Skeletal muscle tissue (tissue), 4 donors: ENCODE results near the gene C9orf50. TPM values are rescaled to one million over a fixed set of nuclear protein-coding genes. Genes with fewer than 3 reads are reported as not detected.
"Not testable (repeated sequence)": the region's sequence is repeated elsewhere in the genome, so short reads cannot be mapped to it uniquely, and the experiment has no call there.

ENCODE experiments used
- H3K27ac ChIP-seq: one replicate; pipeline ENCODE4 v1.7.0; 2013; ENCODE audit warnings: mild to moderate bottlenecking, low read depth, low read length, inconsistent platforms
- H3K27me3 ChIP-seq, 3 donors: one replicate each; pipeline ENCODE4 v1.7.0; 2013; ENCODE audit warnings: low read length in 3 of 3; ENCODE audit not compliant: control insufficient read depth in 3 of 3, insufficient read depth in 3 of 3
- H3K36me3 ChIP-seq, 3 donors: one replicate each; pipeline ENCODE4 v1.7.0; 2013; ENCODE audit warnings: low read length in 3 of 3; ENCODE audit not compliant: control insufficient read depth in 3 of 3, insufficient read depth in 3 of 3
- H3K4me1 ChIP-seq, 3 donors: one replicate each; pipeline ENCODE4 v1.7.0; 2013; ENCODE audit warnings: low read length in 3 of 3, mild to moderate bottlenecking in 3 of 3; ENCODE audit not compliant: control insufficient read depth in 3 of 3, insufficient read depth in 3 of 3
- H3K4me3 ChIP-seq, 3 donors: one replicate each; pipeline ENCODE4 v1.7.0; 2013; ENCODE audit warnings: low read length in 3 of 3
- H3K9ac ChIP-seq, 3 donors: one replicate each; pipeline ENCODE4 v1.7.0; 2013; ENCODE audit warnings: low read length in 3 of 3, mild to moderate bottlenecking in 3 of 3, moderate library complexity in 2 of 3, low read depth in 1 of 3
- H3K9me3 ChIP-seq, 3 donors: one replicate each; pipeline ENCODE4 v1.7.0; 2013; ENCODE audit warnings: low read length in 3 of 3; ENCODE audit not compliant: control insufficient read depth in 3 of 3
- total RNA-seq: library from RNA; depleted of rRNA; stranded (reverse); fragments of >200 nt; gene quantifications from one replicate; pipeline ENCODE4 v1.2.3, GENCODE V29; 2014
- donor health status: Osteomylitis.

Gene C9orf50
- total RNA-seq, 1 donor from 2014 or later = not detected

DNA sequence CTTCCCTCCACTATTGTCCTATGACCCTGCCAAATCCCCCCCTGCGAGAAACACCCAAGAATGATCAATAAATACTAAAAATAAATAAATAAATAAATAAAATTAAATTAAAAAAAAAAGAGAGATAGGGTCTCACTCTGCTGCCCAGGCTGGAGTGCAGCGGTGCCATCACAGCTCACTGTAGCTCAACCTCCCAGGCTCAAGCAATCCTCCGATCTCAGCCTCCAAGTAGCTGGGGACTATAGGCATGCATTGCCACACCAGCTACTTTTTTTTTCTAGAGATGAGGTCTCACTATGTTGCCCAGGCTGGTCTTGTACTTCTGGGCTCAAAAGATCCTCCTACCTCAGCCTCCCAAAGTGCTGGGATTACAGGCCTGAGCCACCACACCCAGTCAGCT is 41.3 kb upstream of the C9orf50 start:
- not testable (repeated sequence) for H3K36me3 ChIP-seq, H3K4me3 ChIP-seq, H3K4me1 ChIP-seq, H3K9ac ChIP-seq, H3K9me3 ChIP-seq, H3K27ac ChIP-seq
- H3K27me3 ChIP-seq = peaks cover 7 to 18% (median 15%) of the 10 kb centered on the region in 3 donors

DNA sequence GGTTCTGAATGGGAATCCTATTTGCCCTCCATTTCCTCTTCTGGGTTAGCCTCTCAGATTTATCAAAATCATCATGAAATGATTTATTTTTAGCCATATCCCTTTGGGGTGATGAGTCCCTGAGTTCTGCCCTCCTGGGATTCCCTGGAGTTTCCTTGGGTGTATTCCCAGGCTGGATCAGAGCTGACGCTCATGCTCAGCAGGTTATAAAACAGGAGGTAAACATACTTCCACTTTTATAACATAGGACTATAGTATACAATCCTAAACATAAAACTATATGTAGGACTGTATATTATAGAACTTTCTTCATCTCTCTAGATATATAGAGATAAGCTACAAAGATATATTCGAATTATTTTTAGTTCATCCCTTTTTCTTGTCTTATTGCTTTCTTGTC is 40.1 kb upstream of the C9orf50 start:
- Histone ChIP-seq H3K9ac (no peak overlapping the region), H3K9me3 (peaks cover 0 to 3% (median 0%) of the 10 kb centered on the region in 3 donors), H3K27me3 (peaks cover 8 to 12% (median 9%) of the 10 kb centered on the region in 3 donors), H3K4me3 (no peak overlapping the region), H3K36me3 (no peaks in the 10 kb centered on the region), H3K4me1 (no peaks in the 10 kb centered on the region), H3K27ac (no peak overlapping the region)

GRCh38 chr9:129656795-129657390 is 36.0 kb upstream of the C9orf50 start:
- Histone ChIP-seq H3K36me3 (no peaks in the 10 kb centered on the region), H3K9ac (no peak overlapping the region), H3K27me3 (peaks cover 0 to 12% (median 4%) of the 10 kb centered on the region in 3 donors), H3K4me3 (no peak overlapping the region), H3K4me1 (no peaks in the 10 kb centered on the region), H3K27ac (no peak overlapping the region), H3K9me3 (peaks cover 0 to 3% (median 0%) of the 10 kb centered on the region in 3 donors)

- H3K4me3 ChIP-seq = no peak overlapping the region
- no peak overlapping the region for H3K9ac ChIP-seq
- no peaks in the 10 kb centered on the region for H3K36me3 ChIP-seq
- H3K9me3 ChIP-seq = no peaks in the 10 kb centered on the region
- no peaks in the 10 kb centered on the region for H3K4me1 ChIP-seq
- peaks cover 0 to 12% (median under 1%) of the 10 kb centered on the region in 3 donors for H3K27me3 ChIP-seq
- H3K27ac ChIP-seq = no peak overlapping the region
Measured at GRCh38 chr9:129655696-129656095, 34.8 kb upstream of the C9orf50 start.

- H3K9ac ChIP-seq = no peak overlapping the region
- peaks cover 0 to 12% (median 0%) of the 10 kb centered on the region in 3 donors for H3K27me3 ChIP-seq
- no peak overlapping the region for H3K4me3 ChIP-seq
- H3K27ac ChIP-seq = no peak overlapping the region
- no peaks in the 10 kb centered on the region for H3K9me3 ChIP-seq
- H3K4me1 ChIP-seq = no peaks in the 10 kb centered on the region
- no peaks in the 10 kb centered on the region for H3K36me3 ChIP-seq
Measured at GRCh38 chr9:129655154-129655553, 34.3 kb upstream of the C9orf50 start.

- no peak overlapping the region for H3K27ac ChIP-seq
Measured at GRCh38 chr9:129654554-129655040, 33.7 kb upstream of the C9orf50 start.

GRCh38 chr9:129653823-129654553 is 33.1 kb upstream of the C9orf50 start:
- no peaks in the 10 kb centered on the region for H3K36me3 ChIP-seq
- peaks cover 0 to 12% (median 0%) of the 10 kb centered on the region in 3 donors for H3K27me3 ChIP-seq
- no peak overlapping the region for H3K27ac ChIP-seq
- H3K9me3 ChIP-seq = no peaks in the 10 kb centered on the region
- H3K9ac ChIP-seq = no peak overlapping the region
- no peak overlapping the region for H3K4me3 ChIP-seq
- no peaks in the 10 kb centered on the region for H3K4me1 ChIP-seq

More at GRCh38 chr9:129654554-129655040, 33.7 kb upstream of the C9orf50 start:
- H3K36me3 ChIP-seq = no peaks in the 10 kb centered on the region
- H3K9me3 ChIP-seq = no peaks in the 10 kb centered on the region
- no peaks in the 10 kb centered on the region for H3K4me1 ChIP-seq
- H3K9ac ChIP-seq = no peak overlapping the region
- peaks cover 0 to 12% (median 0%) of the 10 kb centered on the region in 3 donors for H3K27me3 ChIP-seq
- H3K4me3 ChIP-seq = no peak overlapping the region

DNA sequence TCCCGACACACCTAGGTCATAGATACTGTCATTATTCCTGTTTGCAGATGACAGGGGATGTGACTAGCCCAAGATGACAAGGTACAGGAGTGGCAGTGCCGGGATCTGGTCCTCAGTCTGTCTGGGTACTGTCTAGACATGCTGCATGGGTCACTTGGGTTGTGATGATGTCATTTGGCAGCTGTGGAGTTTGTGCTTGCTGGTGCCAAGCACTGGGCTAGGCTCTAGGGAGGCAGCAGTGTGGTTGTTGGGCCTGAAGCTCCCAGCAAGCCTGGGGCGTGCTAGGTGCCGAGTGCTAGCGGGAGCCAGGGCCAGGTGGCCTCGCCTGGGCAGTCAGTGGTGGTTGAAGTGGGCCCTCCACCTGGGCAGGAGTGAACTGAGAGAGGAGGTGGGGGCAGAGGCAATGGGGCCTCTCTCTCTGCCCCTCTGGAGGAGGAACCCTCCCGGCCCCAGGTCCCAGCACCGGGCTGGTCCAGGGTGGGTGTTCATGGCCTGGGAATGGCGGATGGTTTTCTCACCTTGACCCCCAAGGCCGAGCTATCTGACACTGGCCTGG is 29.9 kb upstream of the C9orf50 start:
- Histone ChIP-seq H3K4me1 (no peaks in the 10 kb centered on the region), H3K9ac (no peak overlapping the region), H3K9me3 (no peaks in the 10 kb centered on the region), H3K4me3 (no peak overlapping the region), H3K27ac (no peak overlapping the region), H3K36me3 (no peaks in the 10 kb centered on the region), H3K27me3 (peaks cover 0 to 6% (median 0%) of the 10 kb centered on the region in 3 donors)

DNA sequence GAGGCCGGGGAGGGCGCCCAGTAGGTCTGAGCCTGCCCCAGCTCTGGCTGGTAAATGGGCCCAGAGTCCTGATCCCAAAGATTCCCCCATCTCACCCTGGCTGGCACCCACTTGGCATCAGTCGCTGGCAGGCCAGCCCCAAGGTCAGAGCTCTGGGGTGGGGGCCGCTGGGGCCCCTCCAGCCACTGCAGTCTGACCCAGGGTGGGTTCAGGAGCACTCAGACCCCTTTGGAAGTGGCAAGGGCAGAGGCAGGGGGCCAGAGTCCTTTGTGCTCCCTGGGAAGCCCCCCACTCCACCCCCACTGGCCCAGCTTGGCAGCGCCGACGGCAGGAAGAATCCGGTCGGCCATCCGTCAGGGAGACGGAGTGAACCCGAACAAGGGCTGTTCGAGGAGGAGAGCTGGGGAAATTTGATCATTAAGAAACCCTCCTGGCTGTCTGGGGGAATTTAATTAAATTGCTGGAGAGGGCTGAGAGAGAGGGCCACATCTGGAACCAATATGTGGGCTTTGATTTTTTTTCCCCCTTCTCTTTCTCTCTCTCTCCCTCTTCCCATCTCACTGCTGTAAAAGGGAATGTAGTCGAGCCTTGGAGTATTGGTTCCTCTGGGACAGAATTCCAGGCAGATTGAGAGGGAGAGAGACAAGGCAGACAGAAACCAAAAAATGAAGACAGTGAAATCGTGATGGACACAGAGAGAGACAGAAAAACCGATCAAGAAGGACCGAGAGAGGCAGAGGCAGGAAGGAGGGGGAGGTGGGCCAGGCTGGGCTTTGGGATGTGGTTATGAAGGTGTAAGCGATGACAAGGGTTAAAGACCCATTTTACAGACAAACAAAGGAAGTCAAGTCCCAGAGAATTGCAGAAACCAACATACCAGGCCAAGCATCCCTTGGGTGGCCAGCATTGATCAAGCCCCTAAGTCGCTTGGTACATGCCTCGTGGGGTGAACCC is 29.1 kb upstream of the C9orf50 start:
- Histone ChIP-seq H3K27ac (no peak overlapping the region), H3K9ac (no peak overlapping the region)

More for the DNA sequence above, 29.1 kb upstream of the C9orf50 start:
- Histone ChIP-seq H3K4me3 (no peak overlapping the region), H3K9me3 (no peaks in the 10 kb centered on the region), H3K4me1 (no peaks in the 10 kb centered on the region), H3K27me3 (no peaks in the 10 kb centered on the region), H3K36me3 (no peaks in the 10 kb centered on the region)
